HG03064 (cell line): Measurements from ENCODE around the gene EXD3.

Experiments
- ATAC-seq: cut with Tn5 transposase; IDR thresholded peaks from one replicate; pipeline ENCODE4 v1.9.1; 2021; ENCODE audit warnings: low read depth; ENCODE audit not compliant: unreplicated experiment

Gene EXD3

DNA sequence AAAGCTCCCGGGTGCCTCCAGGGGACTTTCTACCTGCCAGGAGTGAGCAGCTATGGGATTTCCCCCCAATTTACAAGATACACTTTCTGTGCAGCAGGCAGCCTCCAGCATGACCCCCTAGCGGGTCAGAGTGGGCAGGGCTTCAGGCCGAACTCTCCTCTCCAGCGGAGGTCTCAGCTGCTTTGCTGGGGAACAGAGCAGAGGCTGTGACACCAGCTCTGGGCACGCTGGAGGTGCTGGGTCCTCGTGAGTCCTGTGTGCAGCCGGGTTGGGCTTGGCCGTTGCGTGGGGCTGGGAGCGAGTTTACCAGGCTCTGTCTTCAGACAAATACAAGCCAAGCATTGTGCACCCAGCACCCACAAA lies 123.8 kb downstream of the EXD3 start:
- ATAC-seq, result no peak

DNA sequence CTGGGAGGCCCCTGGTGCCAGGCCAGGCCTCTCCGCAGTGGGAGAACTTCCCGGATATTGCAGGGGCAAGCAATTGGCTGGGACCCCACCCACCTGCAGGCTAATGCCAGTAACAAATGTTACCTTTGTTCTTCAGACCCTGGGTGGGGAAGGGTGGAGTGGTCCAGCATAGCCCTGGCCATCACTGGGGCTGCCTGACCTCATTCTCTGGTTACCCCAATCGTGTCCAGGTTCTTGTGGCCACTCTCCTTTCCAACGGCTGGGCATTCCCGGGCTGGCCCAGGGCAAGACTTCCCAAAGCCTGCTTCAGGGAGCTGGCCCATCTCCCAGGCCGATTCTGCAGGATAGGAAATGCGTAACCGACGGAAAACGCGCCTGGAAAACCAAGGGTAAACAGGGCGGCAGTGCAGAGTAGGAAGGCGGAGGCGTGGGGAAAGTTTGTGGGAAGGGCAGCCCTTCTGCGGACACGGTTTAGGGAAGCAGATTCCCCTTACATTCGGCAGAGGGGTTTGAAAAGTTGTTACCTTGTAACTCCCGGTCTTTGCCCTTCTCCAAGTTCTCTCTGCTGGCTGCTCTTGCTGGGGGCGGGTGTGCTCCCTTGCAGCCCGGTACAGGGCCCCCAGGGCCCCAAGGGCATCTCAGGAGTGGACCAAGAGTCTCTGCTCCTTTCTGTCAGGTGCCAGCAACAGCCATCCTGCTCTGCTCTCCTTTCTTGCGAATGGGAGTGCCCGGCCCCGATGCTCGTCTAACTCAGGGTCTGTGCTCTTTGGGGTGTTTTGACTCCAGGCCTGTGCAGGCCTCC lies 124.4 kb downstream of the EXD3 start:
- no peak for ATAC-seq

DNA sequence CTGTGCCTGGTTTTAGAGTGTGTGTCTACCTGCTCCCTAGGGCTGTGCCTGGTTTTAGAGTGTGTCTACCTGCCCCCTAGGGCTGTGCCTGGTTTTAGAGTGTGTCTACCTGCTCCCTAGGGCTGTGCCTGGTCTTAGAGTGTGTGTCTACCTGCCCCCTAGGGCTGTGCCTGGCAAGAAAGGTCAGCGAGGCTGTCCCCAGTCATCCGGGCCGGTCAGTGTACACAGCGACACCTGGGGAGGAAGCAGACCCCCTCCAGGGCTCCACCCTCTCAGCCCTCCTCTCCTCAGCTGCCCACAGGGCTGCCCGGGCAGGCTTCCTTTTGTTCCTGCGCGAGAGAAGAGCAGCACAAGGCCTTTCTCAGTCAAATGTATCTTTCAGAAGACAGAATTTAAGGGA lies 125.0 kb downstream of the EXD3 start:
- ATAC-seq, result no peak

DNA sequence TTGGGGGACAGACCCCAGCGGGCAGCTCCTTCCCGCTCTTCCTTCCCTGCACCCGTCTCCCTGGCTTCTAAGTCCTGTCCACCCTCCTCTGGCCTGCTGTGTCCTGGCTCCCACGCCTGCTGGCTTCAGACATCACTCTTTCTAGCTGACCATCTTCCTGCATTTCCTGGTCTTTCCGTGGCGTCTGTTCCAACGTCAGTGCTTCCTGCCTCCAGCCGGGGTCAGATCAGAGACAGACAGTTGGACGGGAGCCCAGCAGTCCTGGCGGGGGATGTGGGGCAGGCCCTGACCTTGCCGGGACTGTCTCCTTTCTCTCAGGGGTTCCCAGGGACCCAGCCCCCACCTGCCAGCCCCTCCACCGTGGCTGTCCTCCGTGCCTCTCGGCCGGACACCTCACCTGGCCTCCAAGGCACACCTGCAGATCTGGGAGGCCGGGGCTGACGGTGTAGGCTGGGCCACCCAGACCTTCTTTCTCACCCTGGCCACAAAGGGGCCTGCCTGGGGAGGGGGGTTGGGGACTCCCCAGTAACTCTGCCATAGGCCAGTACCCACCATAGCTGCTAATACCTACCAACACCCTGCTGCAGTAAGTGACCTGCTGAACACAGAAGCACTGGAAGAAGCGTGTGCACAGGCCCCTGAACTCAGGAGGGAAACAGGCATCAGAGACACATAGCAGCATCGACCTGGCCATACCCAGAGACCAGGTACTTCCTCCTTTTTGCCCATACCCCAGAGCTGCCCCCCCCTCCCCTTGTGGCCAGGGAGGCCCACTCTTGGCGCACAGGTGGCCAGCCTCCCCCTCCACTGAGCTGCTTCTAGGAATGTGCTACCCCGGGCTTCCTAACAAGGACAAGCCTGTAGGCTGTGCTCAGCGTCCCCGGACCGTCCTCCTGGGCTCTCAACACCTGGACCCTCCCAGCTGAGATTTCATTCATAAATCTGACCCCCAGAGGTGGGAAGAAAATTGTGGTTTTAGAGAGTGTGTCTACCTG lies 126.0 kb downstream of the EXD3 start:
- no peak for ATAC-seq

DNA sequence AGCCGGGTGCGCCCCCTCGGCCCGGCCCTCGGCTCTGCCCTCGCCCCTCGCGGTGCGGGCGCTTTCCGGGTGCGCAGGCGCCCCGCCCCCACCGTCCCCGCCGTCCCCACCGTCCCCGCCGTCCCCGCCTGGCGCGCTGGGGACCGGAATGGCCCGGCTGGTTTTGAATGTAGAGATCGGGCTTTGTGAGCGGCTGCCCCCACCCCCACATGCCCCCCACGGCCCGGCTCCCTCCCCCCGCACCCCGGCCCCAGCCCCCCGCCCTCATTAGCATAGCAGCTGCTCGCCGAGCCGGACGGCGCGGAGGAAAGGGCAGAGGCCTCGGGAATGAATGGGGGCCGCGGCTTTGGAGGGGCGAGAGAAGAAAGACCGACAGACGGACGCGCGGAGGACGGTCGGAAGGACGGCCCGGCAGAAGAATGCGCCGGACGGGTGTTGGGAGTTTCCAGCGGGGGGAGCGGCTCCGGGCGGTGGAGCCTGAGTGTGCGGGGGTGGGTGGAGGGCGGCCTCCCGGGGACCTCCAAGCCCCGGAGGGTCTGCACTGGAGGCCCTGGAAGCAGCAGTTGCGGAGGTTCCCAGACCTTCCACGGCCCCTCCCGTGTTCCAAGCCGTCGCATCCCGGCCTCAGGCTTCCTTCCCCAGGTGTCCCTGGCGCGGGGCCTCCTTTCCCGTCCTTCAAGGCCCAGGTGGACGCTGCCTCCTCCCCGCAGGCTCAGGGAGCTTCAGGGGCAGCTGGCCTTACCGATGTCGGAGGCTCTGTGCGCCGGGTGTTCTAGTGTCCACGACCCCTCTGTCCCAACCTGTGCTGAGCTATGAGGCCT lies 126.9 kb downstream of the EXD3 start:
- no peak for ATAC-seq

DNA sequence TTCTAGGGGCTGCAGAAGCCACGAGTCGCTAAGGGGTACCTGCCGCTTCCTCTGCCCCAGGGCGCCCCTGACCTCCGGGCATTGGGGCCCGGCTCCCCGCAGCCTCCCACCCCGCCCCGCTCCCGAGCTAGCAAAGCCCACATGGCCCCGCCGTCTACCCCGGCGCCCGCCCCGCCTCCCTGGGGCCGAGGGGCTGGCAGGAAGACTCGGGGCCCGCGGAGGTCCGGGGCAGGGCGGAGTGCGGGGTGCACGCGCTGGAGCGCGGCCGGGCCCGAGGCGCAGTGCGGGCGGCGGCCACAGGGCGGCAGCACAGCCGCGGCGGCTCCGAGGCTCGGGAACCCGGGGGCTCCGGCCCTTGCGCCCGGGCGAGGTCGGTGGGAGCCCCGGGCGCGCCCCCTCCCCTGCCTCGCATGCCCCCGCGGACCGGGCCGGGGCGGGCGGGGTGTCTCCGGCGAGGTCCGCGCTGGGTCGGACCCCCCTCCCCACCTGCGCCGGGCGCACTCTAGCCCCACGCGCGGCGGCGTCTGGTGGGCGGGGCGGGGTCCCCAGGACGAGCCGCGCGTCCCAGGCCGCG lies 127.6 kb downstream of the EXD3 start:
- ATAC-seq, result no peak

DNA sequence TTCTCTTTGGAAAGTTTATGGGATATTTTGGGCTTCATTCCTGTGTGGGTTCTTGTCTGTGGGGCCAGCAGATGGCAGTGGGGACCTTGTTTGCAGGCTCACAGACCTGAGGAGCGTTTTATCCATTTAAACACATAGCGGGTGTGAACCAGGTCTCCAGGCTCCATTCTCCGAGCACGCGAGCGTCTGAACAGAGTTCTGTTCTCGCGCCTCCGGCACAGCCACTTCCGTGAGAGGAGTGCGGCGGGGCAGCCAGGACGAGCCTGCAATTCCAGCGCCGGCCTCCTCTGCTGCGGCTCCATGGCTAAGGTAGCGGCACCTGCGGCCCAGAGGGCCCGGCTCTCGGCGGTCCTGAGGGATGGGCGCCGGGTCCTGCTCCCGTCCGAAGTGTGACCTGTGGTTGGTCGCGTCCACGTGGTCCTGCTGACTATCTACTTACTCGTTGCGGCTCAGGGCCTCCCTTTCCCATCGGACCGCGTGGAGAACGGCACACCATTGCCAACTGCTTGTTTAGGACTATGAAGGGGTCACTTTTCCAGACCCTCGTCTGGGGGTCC lies 128.2 kb downstream of the EXD3 start:
- no peak for ATAC-seq

DNA sequence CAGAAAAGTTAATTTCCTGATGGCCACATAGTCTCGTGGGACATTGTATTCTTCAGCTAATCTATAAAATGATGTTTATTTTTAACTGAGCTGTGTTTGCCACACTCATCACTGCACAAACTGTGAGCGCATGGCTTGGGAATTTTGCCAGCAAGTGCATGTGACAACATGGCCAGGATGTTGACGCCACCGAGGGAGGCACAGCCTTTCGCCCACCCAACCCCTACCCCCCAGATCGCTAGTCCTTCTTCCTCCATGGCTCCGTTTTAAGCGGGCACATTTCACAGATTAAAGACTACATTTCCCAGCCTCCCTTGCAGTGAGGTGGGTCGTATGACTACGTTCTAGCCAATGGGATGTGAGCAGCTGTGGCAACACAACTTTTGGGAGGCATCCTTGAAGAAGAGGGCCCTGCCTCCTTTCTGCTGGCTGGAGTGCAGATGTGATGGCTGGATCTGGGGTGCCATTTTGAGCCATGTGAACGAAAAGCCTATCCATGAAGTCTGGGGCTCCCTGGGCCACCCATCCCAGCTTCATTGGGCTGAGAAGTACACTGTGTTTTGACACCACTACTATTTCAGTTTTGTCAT lies 128.8 kb downstream of the EXD3 start:
- ATAC-seq, result no peak

DNA sequence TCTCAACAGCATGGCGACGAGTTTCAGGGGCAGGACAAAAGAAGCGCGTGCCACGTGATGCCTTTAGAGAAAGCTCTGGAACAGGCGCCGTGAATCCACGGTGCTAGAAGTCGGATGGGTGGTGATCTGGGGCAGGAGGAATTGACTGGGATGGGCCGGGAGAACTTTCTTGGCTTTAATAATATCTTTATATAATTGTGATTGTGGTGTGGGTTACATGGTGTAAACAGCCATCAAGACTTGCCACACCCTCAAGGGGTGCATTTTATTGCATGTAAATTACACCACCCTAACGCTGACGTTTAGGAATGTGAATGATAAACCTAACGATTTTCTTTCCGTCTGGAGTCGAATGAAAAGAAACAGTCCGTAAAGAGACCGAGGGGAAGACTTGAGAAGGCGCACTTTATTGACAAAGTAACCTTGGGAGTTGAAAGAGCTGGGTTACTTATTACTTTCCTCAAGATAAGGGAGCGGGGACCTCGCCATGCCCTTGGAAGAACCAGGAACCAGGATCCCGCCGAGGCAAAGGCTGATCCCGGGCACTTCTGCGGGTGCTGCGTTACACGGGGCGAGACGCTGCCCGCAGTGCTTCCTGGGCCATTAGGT lies 129.4 kb downstream of the EXD3 start:
- no peak for ATAC-seq

DNA sequence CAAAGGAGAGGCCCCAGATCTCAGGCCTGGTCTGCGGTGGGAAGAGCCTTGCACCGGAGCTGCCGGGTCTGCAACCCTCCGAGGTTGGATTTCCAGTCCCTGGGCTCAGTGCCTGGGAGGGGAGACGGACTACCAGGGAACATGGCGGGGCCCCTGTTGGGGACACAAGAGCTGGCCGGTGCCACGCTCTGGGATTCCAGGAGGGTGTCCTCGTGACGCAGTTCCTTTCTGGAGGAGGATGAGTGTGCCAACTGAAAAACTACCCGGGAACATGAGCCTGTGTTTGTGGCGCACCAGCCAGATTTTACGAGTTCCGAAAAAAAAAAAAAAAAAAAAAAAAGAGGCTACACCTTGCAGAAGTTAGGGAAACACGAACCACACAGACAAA lies 129.9 kb downstream of the EXD3 start:
- no peak for ATAC-seq

DNA sequence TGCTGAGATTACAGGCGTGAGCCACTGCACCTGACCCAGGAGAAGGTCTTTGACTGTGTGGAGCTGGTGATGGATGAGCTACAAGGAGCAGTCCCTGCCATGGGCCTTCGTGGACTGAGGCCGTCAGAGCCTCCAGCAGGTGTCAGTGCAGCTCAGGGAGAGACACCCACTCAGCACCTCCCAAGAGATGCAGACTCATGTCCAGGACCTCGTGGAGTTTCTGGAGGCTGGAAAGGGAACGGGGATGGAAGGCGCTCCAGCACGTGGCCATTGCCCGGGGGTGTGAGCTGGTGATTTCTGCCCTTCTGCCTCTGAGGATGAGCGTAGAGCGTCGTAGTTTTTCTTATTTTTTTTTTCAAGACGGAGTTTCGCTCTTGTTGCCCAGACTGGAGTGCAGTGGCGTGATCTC lies 136.0 kb downstream of the EXD3 start:
- ATAC-seq, result no peak

DNA sequence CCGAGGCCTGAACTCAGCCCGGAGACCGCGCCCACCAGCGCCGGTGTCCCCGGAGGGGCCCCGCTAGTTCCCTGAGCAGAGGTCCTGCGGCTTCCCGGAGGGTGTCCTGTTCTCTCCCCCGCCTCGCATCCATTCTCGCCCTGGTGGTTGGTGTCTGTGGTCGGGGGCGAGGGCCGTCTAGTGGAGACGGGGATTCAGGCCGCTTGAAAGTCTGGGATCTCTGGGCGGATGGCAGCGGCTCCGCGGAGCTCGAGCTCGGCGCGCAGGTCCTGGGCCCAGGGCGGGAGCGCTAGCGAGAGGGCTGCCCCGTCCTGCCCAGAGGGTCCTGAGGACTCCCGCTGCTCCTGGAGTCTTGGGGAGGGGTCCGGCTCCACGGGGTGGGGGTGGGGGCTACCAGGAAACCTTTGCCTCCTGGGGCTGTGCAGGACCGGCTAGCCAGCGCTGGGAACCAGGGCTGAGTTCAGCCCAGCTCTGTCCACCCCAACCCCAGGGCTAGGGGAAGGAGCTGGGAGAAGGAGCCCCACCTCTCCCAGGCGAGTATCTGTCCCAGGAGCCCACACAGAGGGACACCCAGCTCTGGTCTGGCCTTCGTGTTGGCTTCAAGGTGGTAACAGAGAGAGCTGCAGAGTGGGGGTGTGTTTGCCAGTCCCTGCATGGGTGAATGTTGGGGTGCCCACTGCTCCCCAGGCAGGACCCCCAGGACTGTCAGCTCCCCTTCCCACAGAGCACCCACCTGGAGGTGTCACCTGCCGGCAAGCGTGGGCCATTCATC lies 141.4 kb downstream of the EXD3 start:
- ATAC-seq, result no peak

DNA sequence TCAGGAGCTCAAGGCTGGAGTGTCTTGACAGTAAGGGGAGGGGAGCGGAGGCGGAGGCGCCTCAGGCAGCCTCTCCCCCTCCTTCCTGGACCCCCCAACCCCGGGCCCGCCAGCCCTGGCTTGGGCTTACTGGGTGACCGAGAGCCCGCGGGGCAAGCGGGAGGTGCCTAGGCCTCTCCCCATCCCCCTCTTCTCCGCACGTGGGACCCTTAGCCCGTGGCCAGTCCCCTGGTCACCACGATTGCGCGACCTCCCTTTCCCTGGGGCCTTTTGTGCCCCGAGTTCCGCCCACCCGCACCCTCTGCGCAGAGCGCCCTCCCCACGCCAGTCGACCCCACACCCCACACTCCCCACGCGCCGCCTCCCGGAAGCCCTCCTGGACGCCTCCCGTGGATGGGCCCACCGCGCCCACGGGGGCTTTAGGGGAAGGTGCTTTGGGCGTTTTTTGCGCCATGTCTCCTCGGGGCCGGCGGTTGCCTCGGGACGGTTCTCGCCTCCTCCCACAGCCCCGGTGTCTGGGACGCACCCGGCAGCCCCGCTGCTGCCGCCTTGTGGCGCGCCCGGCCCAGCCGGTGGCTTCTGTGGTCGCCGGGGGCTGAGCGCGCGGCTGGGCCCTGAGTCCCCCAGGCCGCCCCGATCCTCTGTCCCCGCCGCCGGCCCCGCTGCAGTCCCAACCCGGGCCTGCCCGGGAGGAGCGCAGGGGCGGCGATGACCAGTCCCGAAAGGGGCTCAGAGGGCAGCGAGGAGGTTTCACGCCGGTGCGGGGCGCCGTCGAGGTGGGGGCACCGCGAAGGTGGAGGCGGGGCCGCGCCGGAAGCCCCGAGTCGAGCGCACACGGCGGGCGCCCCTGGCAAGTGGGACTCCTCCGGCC lies 142.3 kb downstream of the EXD3 start:
- ATAC-seq, result no peak

DNA sequence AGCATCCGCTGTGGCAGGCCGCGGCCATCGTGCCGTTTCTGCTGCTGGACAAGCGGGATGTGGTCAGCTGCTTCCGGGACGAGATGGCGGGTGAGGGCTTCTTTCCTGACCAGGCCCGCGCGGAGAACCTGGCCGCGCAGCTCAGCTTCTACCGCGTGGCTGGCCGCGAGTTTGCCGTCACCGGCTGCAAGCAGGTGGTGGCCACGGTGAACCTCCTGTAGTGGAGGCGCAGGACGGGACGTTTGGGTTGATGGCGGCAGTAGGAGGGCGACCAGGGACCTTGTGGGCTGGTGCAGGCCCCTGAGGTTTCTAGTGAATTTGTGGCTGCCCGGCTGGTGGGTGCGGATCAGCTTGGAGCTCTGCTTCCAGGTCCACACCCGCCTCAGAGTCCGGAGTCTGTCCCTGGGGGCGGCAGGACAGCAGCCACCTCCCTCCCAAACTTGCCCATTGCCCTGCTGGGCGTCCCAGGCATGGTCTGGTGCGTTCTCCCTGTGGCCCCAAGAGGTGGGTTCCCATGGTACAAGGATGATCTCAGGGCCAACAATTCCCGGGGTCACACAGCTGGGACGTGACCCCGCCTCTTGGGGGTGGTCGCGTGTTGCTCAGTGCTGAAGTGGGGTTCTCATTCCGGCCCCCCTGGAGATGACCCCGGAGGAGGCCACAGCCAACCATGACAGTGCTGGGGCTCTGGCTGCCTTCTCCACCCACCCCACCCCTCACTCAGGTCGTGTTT lies 143.1 kb downstream of the EXD3 start:
- ATAC-seq, result no peak

DNA sequence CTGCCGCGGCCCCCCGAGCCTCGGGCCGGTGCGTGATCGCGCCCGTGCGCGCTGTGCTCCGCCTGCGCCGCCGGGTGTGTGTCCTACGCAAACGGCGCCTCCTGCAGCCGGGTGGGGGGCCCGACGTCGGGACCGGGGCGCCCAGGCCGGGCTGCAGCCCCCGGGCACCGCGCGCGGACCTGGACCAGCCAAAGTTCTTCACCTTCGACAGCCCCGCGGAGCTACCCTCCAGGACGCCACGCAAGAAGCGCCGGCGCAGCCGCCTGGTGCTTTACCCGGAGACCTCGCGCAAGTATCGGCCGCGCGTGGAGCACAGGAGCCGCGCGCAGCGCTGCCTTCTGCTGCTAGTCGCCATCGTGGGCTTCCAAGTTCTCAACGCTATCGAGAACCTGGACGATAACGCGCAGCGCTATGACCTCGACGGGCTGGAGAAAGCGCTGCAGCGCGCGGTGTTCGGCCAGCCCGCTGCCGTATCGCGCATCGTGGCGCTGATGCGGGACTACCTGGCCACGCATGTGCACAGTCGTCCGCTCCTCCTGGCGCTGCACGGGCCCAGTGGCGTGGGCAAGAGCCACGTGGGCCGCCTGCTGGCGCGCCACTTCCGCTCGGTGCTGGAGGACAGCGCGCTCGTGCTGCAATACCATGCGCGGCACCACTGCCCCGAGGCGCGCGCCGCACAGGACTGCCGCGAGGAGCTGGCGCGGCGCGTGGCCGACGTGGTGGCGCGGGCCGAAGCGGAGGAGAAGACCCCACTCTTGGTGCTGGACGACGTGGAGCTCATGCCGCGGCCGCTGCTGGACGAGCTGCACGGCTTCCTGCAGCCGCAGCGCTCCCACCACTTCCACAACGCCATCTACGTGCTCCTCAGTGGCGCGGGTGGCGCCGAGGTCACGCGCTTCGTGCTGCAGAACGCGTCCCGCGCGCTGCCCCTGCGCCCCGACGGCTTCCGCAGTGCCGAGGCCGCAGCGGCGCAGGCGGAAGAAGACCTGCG lies 143.9 kb downstream of the EXD3 start:
- no peak for ATAC-seq
